NCI-H1092 (cell line): Measurements from ENCODE around the gene DYNLRB2.

Experiments used
- DNase-seq: peaks from one replicate; lab custom pipeline; 2025; lab: John Stamatoyannopoulos, UW

DYNLRB2 gene

DNA sequence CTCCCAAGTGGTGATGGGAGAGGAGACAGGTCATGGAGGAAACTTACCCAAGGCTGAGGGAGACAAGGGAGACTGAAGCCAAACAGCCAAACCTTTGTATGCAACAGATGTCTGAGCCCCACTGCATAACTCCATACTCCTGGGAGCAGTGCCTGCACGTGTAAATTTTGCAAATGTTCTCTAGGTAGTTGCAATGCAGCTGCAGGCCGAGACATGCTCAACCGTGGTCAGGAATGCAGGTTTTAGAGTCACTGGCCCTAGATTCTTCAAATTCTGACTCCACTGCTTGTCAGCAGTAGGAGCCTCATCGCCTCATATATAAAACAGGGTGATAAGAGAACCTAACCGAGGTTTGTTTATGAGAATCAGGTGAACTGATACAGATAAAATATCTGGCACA, 11.5 kb downstream of the DYNLRB2 start:
- DNase-seq, result no peak

DNA sequence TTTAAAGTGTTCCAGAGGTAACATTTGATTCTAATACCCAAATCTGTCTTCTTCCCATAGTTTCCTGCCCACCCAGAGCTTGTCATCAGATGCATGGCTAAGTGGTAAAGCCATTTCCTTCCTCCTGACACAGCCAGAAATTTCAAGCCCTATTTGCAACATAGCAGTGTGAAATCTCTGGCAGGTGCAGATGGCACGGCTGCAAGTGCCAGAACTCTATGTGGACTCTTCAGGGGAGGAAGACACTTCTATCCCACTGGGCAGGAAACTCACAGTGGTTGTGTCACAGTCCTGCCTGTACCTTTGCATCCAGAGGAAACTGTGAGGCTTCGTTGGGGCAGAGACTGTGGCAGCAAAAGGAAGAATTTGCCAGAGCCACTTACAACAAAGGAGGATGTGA, 13.2 kb downstream of the DYNLRB2 start:
- no peak for DNase-seq

DNA sequence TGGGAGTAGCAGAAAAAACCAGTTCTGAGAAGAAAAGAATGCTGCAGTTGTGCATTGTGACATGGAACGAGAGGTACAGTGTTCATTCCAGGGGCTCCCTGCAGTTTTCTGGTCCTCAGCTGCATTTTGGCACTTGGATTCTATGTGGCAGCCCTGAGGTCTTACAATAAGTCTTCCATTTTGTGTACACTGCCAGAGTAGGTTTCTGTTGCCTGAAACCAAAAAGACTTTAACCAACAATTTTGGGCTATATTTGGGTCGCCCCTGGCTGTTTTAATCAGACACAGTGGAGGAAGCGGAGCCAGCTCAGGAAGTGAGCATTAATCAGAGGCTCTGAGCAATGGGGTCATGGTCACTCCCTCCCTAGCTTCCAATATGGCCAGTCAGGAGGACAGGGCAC, 15.7 kb downstream of the DYNLRB2 start:
- DNase-seq, result no peak

DNA sequence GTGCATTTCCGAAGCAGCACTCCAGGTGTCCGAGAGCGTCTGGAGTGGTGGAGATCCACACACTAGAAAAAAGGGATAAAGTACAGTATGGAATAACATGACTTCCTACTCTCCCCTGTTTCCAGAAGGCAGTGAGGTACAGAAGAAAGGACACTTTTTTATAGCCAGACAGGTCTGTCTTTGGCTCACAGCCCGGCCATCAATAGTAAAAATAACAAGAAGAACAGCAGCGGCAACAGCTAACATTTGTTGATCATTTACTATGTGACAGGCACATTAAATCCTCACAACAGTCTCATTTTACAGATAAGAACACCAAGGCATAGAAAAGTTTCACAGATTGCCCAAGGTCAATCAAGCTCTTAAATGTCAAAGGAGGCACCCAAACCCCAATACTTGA, 16.2 kb downstream of the DYNLRB2 start:
- no peak for DNase-seq

DNA sequence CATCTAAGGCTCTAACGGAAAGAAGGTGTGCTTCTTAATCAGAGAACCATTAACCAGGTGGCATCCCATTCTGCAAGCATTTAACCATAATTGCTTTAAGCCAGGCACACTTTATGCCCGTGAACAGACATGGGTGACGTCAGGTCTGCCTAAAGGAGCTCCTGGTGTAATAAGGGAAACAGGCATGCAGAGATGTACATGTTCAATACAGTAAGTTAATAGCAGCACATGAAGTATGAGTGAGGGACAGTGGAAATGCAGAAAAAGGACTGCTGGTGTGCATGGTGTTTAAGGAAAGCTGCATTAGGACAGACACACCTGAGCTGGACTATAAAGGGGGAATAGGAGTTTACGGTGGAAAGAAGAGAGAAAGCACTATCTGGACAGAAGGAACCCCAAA, 18.6 kb downstream of the DYNLRB2 start:
- no peak for DNase-seq

DNA sequence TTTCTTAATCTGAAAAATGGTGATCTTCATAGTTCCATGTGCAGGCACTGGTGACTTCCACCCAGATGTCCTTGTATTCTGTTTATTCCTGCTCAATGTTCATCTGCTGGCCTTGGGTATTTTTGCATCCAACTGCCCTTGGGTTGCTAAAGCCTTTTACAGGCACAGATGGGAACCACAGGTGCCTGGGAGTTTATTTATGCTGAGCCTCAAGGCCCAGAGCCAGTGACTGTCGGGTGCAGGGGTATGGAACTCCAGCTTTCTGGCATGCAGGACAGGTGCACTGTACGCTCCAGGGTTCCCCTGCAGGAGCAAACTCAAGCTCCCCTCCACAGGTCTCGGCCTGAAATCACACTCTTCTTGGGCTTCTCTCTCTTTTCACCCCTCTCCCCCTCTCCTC, 22.3 kb downstream of the DYNLRB2 start:
- no peak for DNase-seq

DNA sequence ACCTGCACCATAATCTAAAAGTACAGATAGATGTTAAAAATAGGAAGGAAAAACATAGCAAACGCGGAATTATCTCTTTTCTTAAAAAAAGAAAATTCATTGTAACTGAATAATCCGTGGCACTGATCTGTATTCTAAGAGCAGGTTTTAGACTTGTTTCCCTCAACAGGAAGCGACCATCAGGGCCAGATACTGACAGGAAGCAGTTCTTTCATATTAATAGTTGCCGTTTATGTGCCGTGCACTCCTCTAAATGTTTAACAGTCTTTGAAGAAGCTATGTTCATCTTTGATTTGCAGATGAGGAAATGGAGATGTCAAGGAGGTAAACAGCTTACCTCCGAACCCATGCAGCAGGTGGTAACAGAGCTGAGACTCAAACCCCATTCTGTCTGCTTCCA, 23.6 kb downstream of the DYNLRB2 start:
- DNase-seq, result no peak

DNA sequence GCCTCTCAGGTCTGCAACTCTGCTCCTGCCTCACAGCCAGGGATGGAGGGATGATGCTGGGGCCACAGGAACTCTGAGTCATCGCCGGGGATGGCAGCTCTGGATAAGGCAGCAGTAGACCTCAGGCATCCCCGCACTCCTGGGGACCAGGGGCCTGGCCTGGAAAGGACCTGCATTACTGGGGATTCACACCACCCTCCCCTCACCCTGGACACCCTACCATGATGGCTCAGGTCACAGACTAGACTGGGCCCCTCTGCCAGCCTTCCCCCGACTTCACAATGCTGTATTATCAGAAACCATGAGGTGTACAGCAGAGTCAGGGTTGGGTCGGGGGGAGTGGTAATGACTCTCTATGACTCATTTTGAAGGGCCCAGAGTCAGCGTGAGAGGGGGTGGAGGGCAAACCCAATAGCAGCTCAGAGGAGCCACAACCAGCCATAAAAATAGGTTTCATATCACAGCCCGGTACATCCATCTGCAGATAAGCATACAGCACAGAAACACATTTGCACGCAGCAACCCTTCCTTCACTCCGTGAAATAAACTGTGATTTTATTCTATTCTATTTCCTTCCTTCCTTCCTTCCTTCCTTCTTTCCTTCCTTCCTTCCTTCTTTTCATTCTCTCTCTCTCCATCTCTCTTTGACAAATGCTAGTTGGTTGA, 28.8 kb downstream of the DYNLRB2 start:
- no peak for DNase-seq

DNA sequence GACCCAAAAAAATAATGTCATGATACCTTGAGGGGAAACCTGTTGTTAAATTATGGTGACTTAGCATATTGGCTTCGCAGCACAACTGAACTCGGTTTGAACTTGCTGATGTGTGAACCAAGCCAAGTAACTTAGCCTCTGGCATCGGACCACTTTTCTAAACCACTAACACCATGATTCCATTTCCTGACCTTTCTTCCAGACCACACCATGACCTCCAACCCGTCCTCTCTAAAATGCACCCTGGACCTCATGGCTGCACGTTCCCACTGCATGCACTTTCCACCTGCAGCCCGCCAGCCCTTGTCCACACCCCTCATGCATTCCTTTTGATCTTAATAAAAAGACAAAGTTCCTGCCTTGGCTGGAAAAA, 29.3 kb downstream of the DYNLRB2 start:
- no peak for DNase-seq

DNA sequence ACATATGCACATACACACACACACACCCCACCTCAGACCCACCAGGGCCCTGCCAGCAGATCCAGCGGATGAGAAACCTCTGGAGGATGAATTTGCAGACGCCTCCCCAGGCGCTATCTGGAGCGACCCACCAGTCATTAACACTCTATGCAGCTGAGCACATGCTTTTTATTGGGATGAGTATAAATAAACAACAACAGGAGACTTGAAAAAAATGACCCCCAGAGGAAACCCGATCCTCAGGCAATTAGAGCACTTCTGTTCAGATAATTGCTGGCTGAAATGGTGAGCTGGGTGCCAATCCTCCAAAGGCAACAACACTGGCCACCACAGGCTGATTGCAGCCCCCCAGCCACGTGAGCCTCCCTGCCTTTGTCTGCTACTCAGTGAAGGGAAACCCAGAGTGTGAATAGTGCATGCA, 32.9 kb downstream of the DYNLRB2 start:
- no peak for DNase-seq

DNA sequence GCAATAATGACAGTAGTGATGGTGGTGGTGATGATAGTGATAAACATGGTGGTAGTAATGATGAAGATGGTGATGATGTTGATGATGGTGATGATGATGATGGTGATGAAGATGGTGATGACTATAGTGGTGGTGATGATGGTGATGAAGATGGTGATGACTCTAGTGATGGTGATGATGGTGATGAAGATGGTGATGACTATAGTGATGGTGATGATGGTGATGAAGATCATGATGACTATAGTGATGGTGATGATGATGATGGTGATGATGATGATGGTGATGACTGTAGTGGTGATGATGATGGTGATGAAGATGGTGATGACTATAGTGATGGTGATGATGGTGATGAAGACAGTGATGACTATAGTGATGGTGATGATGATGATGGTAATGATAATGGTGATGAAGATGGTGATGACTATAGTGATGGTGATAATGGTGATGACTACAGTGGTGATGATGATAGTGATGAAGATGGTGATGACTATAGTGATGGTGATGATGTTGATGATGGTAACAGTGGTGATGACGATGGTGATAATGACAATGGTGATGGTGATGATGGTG, 35.6 kb downstream of the DYNLRB2 start:
- DNase-seq, result no peak

DNA sequence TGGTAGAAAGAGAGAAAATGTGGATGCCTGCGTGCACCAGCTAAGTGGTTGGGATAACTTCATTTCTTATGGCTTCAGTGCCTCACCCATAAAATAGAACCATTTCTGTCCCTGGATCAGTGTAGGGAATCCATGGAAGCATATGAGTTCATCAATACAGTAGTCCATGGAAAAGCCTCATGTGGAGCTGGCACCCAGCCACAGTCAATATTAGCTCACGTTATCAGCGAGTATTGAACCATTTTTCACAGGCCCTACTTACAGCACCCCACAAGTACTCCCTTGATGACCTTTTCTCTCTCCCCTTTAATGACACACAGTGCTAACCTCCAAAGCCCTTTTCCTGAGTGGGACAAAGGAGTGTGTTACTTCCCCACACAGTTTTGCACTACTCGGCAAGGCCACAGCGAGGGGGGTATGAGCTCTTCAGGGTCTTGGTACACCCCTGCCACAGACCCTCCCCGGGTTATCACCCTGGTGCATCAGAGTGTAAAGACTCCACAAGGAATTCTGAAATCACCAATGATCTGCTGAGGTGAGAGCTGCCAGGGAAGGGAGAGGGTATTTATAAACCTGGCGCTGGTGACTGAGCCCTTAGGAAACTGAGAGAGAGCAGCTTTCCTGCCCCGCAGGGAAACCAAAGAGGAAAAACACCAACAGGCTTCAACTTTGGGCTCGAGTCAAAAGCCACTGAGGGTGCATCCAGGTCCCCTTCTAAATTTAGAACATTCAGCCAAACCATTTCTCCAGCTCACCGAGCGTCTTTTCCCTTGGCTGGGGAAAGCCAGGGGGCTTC, 36.9 kb downstream of the DYNLRB2 start:
- no peak for DNase-seq

DNA sequence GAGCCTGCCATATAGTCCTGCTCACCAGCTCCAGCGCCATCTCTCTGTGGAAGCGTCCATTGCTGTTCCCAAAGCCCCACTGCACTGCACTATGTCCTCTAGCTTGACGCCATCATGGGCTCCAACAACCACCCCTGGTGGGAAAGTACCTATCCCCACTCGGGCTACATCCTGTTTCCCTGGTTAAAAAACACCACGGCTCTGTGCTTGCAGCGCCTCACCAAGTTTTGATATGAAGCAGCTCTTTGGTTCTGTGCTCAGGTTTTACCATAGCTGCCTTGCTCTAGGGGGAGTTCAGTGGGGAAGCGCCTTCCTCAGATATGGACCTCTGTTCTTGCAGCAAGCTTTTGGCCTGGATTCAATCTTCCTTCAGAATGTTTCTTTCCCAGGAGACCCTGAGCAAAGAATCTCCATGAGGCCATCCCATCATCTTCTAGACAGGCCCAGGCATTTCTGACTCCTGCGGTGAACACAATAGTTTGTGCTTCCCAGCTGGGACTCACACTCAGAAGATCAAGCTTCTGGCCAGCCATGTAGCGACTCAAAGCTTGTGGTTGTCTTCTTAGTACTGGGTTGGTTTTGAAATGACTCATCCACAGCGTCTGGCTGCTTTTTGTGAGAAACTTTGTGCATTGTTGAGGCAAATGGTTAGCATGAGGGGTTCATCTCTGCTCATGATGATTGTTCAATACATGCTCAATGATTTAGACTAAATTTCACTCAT, 39.5 kb downstream of the DYNLRB2 start:
- no peak for DNase-seq

DNA sequence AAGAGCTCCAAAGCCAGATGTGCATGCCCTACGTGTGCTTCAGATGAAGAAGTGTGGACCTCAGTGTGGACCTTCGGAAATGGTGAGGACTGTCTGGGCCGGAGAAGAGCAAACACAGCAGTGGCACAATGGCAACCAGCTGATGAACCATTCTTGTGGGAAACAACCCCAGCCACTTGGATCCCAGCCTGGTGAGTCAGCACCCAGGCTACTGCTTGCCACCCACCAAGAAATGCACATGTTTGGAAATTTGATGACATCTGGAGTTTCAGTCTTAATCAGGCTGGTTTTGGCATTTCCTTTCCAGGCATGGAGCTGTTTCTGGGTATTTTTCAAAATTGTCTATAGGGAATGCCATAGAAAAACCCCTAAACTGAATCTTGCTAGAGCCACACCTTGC, 42.7 kb downstream of the DYNLRB2 start:
- no peak for DNase-seq

DNA sequence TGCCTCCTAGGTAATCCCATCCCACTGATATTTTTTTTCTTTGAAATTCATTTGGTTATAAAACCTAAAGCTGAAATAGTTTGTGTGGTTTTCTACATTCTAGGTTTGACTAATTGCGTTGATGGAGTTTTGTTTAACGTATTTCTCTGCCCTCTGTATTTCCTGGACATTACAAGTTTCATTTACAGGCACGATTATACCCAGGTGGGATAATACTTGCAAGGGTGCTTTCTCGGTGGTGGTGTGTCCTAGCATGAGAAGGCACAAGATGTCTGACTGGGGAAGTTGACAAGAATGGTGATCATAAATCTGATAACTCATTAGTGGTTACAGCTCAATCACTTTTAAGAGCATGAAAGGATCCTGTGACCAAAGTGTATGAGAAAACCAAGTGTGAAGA, 45.0 kb downstream of the DYNLRB2 start:
- no peak for DNase-seq

DNA sequence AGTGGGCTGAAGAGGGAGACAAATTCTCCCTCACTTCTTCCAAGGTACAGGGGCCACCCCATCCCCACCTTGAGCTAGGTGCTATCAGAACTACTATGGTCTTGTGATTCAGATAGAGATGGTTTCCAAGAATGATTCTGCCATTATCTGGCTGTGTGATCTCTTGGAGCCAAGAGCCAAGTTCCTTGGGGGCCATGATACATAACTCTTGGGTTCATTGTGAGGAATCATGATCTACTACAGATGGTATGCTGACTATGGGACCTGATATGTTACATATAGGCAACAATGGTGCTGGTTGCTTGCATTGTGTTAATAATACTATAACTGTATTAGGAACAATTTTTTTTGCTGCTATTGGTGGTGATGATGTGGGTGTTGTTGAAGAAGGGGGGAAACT, 45.7 kb downstream of the DYNLRB2 start:
- no peak for DNase-seq

DNA sequence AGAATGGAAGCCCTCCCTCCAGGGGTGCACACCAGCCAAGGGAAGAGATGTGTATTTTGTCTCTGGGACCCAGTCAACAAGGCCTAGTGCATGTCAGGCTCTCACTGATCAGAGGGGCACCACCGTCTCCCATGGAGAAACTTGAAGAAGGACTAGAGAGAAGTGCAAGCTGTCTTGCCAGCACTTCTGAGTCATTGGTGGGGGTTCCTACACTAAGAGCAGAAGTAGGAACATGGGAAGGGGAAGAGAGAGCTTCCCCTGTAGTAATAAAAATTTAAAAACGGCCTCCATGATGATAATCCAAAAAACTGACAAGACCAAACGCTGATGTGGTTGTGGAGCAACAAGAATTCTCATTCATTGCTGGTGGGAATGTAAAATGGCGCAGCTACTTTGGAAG, 46.3 kb downstream of the DYNLRB2 start:
- no peak for DNase-seq

DNA sequence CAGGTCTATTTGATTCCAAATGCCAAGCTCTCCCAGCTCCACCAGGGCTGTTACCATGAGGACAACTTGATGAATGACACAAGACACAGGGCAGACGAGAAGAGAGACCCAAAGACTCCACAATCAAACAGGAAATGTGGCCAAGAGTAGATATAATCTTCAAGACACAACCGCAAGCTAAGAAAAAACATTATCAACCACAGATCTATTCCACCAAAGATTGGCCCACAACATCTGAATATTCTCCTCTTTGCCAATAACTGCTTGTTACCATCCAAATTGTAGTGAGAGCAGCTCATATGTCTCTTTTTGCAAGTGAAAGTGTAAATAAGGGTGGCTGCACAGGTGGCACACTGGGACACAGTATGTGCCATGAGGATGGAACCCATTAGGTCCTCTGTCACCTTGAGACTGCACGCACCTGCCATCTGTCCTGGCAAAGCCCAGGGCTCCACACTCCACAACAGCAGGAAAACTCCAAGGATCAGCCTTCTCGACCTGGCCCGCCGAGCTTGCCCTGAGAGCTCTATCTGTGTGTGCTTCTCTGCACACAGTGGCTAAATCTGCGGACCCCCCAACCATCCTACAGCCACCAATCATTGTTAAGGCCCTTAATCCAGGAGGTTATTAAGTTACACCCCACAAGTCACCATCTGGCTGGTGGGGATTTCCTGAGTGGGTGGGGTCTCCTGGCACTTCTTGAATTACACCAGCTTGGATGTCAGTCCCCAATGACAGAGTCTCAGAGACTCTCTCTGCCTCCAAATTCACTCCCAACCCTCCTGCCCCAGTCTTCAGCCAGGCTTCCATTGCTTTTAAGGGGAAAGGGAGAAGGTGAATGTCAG, 50.5 kb downstream of the DYNLRB2 start:
- no peak for DNase-seq

DNA sequence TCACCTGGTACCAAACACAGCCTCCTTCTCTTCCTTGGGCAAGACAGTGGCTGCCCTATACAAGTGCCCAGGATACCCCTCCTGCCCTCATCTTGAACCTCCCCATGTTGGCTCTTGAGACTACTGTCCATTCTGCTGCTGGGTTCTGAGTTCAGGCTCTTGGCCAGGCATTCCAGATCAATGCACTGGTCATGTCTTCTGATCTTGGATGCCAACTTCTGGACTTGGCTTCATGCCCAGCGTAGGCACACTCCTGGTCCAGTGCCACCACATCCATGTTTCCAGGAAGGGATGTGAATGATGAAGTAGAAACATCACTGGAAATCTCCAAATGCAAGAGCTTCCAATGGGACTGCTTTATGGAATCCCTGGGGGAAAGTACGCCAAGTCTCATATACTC, 51.5 kb downstream of the DYNLRB2 start:
- DNase-seq, result no peak

DNA sequence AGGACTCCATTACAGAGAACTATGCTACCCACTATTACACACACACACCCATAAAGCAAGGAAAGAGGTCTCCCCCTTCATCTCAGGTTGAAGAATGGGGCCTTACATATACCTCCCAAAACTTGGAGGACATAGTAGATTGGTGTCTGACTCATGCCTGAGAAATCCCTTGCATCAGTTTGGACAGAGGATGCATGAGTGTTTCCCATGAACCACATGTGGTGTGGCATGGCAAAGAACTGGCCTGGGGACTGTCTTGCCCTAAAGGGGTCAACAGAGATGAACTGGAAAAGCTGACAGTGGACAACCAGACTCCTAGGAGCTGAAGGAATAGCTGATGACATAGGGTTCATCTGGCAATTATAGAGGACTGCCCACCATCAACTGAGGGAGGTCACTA, 54.0 kb downstream of the DYNLRB2 start:
- no peak for DNase-seq

DNA sequence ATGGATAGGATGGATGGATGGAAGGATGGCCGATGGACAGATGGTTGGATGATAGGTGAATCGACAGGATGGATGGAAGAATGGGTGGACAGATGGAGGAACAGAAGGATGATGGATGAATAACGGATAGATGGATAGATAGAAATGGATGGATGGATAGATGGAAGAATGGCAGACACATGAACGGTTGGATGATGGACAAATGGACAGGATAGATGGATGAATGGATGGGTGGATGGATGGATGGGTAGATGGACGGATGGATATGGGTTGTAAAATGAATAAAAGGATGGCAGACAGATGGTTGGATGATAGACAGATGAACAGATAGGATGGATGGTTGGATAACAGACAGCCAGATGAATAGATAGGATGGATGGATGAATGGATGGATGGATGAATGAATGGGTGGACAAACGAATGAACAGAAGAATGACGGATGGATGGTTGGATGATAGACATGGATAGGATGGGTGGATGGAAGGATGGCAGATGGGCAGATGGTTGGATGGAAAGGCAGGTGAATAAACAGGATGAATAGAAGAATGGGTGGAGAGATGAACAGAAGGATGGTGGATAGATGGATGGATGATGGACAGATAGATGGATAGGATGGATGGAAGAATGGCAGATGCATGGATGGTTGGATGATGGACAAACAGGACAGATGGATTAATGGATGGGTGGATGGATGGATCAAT, 55.9 kb downstream of the DYNLRB2 start:
- no peak for DNase-seq
